Right ventricle myocardium superior (tissue), 1 donor: ENCODE data around the gene CDK6. TPM values are rescaled to one million over a fixed set of nuclear protein-coding genes. Genes with fewer than 3 reads are reported as not detected.
A peak's percentile ranks its signal among the peaks of the same experiment; 100 is the strongest.
"Not testable (repeated sequence)": the region's sequence is repeated elsewhere in the genome, so short reads cannot be mapped to it uniquely, and the experiment has no call there.

ENCODE experiments used
- ATAC-seq: fragments of 200-7000 bp; cut with Tn5 transposase; one replicate; pipeline ENCODE4 v1.9.1; 2020; ENCODE audit warnings: mild to moderate bottlenecking; ENCODE audit not compliant: poor library complexity
- DNase-seq: peaks from one replicate; pipeline ENCODE4 v3.0.0-alpha.2; 2020
- intact Hi-C: fragments of 100-400 bp; cut with DNase I; formaldehyde crosslinking; loops from one replicate; pipeline ENCODE4 v1.11.2; 2022
- total RNA-seq: library from RNA; stranded (reverse); fragmentation: NEBNext Ultra II Directional; extraction: Animal tissue kit (Norgen Biotek cat#: 25700); gene quantifications from one replicate; pipeline ENCODE4 v1.2.1, GENCODE V29; 2021
- donor health status: DM: no; HTN: yes; CAD: no; lungs with severe emphysema.

Gene CDK6
- total RNA-seq, 1 donor from 2014 or later = 22.3 TPM

- DNase-seq (peak; percentile 52), ATAC-seq (peak; percentile 71)
- intact Hi-C loops = loop anchor here (10.0 kb wide), 1 partner anchor 86 kb away; no protein-coding TSS in a partner anchor
Observed at GRCh38 chr7:92781117-92781720, 55.2 kb downstream of the CDK6 start.

DNA sequence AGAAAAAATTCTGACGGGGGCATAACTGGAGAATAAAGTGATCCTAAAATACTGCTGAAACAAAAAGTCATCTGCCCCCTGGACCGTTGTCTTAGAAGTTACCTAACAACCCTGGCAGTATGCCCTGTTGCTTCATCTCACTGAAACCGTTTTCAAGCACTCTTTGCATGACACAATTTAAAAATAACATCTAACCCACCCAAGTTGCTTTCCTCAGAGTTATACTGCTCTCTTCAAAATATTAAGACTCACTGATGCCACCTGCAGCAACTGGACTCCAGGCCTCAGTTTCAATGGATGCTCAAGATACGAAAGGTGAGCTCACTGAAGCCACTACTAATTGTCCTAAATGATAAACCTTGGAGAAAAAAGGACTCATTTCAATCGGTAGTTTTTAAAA, 57.4 kb downstream of the CDK6 start:
- intact Hi-C loops = no loop called here
- ATAC-seq (peak; percentile 42), DNase-seq (no peak)

GRCh38 chr7:92777993-92778392, 58.4 kb downstream of the CDK6 start:
- intact Hi-C loops = no loop called here
- ATAC-seq (no peak), DNase-seq (no peak)

GRCh38 chr7:92773808-92774207, 62.6 kb downstream of the CDK6 start:
- intact Hi-C loops = no loop called here
- ATAC-seq (no peak), DNase-seq (no peak)

GRCh38 chr7:92769844-92770243, 66.5 kb downstream of the CDK6 start:
- DNase-seq = no peak
- ATAC-seq = no peak
- intact Hi-C loops = no loop called here

GRCh38 chr7:92769394-92769699, 67.0 kb downstream of the CDK6 start:
- intact Hi-C loops = no loop called here
- no peak for DNase-seq
- ATAC-seq = no peak

DNA sequence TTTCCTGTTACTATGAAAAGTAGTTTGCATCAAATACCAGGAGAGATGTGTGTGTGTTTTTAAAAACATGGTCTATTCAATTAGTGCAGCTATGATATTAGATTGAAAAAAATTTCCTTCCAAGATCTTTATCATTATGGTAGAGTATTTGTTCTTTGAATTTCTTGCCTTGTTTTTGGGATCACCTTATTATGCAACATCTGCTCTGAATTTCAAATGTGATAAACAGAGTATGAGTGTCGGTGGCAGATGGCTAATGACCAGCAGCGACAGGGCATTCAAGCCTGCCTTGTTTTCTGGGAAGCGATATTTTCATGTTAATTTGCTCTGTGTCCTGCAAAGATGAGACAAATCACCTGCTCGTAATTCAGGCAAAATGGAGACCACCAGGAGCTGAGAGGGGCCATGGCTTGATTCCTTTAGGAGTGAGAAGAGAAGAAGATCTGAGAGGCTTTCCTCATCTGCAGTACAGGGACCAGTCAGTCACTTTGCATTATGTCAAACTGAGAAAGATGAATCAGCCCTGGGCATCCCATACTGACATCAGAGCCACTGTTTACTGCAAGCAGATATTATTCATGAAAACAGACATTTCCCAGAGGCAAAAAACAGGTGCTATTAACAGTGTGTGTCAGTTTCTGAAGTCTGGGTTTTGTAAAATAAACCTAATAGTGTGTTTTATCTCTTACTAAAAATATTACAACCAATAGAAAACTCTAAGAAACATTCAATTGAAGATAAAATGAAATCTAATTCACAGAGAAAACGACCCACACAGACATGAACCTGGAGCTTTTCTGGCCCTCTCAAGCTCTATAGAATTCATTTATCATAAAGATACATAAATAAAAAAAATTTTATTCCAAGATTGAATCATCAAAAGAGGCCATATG, 67.6 kb downstream of the CDK6 start:
- ATAC-seq = no peak
- intact Hi-C loops = no loop called here

DNA sequence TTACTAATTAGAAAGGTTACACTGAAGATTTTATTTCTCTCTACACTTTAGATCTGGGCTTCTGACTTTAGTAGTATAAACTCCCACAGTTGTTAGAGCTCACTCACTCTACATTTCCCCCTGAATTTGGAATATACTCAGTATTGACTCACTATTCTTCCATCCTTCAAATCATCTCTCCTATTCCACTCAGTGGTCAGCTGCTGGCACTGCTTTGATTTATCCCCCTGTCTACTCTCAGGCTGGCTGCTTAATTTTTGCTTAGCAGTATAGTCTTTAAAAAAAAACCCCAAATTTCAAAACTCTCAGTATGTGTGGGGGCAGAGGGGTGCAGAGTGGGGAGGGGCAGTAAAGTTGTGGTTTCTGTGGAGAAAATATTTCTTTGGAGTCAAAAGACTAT, 68.9 kb downstream of the CDK6 start:
- DNase-seq = no peak
- ATAC-seq = no peak
- intact Hi-C loops = no loop called here

More for the DNA sequence above, 67.6 kb downstream of the CDK6 start:
- no peak for DNase-seq

DNA sequence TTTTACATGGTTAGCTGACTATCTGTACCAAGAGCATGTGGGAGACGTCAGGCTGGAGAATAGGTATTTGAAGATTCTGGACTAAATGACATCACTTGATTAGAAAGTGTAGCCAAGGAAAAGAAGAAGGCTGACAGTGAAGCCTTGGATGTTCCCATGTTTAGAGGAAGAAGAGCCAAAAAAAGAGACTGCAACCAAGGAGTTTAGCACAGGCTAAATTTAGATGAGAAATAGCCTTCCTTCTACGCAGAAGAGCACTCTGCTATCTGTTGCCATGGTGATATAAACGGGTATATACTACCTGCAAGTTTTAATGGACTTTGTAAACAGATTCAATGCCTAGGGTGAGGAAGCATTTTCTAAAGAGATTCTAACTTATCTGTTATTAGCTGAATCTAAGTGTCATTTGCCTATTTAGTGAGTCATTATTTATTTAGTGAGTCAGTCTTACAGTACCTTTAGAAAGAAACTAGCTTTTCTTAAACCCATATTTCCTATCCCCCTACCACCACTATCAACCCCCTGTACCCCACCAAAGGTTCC, 69.8 kb downstream of the CDK6 start:
- peak; percentile 85 for ATAC-seq
- DNase-seq = no peak
- intact Hi-C loops = no loop called here

GRCh38 chr7:92765725-92766124, 70.6 kb downstream of the CDK6 start:
- intact Hi-C loops = no loop called here
- ATAC-seq (peak; percentile 17), DNase-seq (no peak)

DNA sequence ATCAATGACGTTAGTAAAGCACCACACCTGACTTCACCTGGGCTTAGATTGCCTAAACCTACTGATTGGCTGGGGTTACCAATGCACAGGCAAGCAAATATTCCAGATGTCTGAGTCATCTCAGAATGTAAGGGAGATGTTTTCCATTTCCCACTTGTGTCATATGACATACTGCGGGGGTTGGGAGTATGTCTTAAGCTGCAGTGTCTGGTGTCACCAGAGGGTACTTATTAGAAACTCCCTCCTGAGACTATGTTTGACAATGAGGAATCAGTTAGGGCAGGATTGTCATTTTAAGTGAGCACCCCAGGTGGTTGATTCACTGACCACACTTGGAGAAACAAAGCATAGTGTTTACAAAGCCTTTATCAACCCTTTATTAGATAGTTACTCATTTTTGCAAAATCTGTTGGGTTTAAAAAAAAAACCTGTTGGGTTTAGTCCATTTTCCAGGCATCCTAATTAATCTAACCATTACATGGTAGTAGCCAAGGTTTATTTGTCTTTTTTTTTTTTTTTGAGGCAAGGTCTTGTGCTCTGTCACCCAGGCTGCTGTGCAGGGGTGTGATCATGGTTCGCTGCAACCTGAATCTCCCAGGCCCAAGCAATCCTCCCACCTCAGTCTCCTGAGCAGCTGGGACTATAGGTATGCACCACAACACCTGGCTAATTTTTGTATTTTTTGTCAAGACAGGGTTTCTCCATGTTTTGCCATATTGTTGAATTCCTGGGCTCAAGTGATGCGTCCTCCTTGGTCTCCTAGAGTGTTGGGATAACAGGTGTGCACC, 72.5 kb downstream of the CDK6 start:
- no peak for DNase-seq
- intact Hi-C loops = no loop called here
- no peak for ATAC-seq

DNA sequence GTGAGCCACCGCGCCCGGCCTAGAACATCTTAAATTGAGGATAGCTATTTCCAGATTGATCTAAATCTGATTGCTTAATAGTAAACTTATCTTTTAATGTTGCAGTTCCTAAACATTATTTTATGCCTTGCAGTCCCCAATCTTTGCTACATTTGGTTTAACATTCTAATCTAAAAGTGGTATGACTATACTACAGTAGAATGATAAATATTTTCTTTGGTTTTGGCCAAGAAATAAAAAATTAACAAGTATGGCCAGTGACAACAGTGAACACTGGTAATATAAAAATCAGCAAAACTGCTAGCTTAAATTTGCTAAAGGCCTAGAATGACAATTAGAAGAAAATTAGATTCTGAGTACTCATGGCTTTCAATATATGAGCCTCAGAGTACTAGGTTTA, 73.5 kb downstream of the CDK6 start:
- DNase-seq (no peak), ATAC-seq (no peak)
- intact Hi-C loops = no loop called here

DNA sequence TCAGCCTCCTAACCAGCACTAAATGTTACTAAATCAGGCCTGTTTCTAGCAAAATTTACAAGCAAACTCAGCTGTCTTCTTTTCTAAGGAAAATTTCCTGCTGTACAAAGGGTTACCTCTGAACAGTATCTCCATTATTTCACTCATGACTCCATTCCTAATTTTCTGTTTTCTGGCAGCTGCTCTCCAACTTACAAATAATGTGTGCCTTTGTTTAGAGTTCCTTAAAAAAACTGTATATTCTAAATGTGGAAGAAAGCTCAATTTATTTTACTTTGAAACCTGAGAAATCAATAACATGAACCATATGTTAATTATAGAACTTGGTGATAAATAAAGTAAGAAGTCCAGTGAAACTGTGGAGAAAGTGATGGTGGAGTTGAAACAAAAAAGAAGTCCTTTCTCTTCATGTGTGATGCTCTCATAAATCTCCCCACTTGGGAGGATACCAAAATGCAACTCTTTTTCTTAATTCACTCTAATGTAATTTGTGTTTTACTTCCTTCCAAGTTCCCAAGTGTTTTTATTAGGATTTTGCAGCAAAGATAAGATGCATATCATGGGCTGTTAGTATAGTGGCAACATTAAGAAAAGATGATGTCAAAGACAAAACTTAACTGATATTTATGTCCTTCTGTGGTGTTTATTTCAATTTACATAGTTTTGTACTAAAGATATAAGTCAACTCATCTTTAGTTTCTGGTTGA, 74.8 kb downstream of the CDK6 start:
- intact Hi-C loops = no loop called here
- no peak for DNase-seq
- ATAC-seq = no peak

DNA sequence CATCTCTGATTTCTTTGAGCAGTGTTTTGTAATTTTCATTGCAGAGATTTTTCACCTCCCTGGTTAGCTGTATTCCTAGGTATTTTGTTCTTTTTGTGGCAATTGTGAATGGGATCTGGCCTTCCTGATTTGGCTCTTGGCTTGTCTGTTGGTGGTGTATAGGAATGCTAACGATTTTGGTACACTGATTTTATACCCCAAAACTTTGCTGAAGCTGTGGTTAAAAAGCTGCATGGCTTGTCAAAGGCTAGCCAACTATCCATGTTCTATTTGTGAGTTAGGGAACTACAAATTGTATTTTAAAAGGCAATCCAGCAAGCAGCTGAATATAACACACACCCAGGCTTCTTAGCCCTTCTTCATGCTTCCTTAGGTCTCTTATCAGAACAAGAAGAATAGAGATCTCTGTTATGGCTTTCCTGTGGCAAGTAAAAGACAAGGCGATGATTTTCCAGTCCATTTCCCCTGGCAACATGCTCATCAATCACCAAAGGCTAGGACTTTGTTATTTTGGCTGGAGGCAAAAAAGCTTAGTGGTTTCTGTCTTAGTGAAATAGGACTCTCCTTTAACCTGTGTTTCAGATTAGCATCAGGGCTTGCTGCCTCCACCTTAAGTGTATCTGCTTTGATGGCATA, 77.5 kb downstream of the CDK6 start:
- intact Hi-C loops = no loop called here
- DNase-seq = no peak
- ATAC-seq = no peak

GRCh38 chr7:92757311-92757910, 79.0 kb downstream of the CDK6 start:
- DNase-seq, ATAC-seq, intact Hi-C loops: not testable (repeated sequence)

GRCh38 chr7:92755680-92756079, 80.7 kb downstream of the CDK6 start:
- intact Hi-C loops = no loop called here
- no peak for ATAC-seq
- no peak for DNase-seq

DNA sequence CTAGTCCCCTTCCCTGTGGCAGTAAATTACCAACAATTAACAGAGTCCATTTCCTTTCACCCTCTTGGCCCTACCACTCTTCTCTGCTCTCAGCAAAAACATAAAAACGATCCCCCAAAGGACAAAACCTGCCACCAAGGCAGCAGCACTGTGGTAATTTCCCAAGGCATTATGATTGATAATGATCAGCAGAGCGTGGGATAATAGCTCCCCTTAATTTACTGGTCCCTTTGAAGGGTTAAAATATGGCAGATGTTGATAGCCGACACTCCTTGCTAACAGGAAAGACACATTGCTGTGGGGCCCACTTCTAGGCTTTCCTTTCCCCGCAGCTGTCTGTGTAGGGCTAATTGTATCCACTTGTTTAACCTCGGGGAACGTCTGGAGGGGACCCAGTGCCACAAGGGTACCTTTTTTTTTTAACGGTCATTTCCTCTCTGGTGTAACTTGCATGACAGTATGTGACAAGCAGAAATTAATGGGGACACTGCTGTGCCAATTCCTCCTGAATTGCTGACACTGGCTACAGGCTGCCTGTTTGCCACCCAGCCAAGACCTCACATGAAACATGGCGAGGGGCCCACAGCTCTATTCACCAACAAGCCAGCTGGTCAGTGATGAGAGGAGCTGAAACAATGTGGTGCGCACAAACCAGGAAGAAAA, 81.3 kb downstream of the CDK6 start:
- peak; percentile 51 for DNase-seq
- ATAC-seq = peak; percentile 84
- intact Hi-C loops = no loop called here
